ENCODE measurements around the gene ASTN2.

- no peak for TF ChIP-seq POLR2AphosphoS5 (IDR thresholded peaks at IDR 0.05; ENCODE audit: low read depth)
- no peak for TF ChIP-seq CTCF (conservative IDR thresholded peaks at IDR 0.05; ENCODE audit: low read depth in 2 of 2)
- no peak for TF ChIP-seq EZH2 (IDR thresholded peaks at IDR 0.05; ENCODE audit: low read depth, unreplicated experiment)
- no peak for TF ChIP-seq REST (IDR thresholded peaks at IDR 0.05; ENCODE audit: unreplicated experiment)
- TF ChIP-seq EZH2phosphoT487 (IDR thresholded peaks at IDR 0.05; ENCODE audit: unreplicated experiment), result no peak
- TF ChIP-seq ZNF462 (CRISPR knock-in tag; IDR thresholded peaks at IDR 0.05), result no peak
- TF ChIP-seq ETS1 (IDR thresholded peaks at IDR 0.05), result no peak
- TF ChIP-seq JUNB (IDR thresholded peaks at IDR 0.05; ENCODE audit: unreplicated experiment), result no peak
- TF ChIP-seq STAT1 (IDR thresholded peaks at IDR 0.05; ENCODE audit: unreplicated experiment), result no peak
- no peak for TF ChIP-seq NANOG (IDR thresholded peaks at IDR 0.05; ENCODE audit: borderline replicate concordance)
- no peak for TF ChIP-seq CREB1 (CRISPR knock-in tag; IDR thresholded peaks at IDR 0.05; ENCODE audit: low read depth)
- no peak for TF ChIP-seq ZNF331 (CRISPR knock-in tag; IDR thresholded peaks at IDR 0.05; ENCODE audit: low read depth)
Observed at GRCh38 chr9:116430849-116431248, 984.0 kb downstream of the ASTN2 start.

Data from GM23338 (cell line).